Pons (tissue), 1 donor: ENCODE results near the gene BMI1.
A peak's percentile ranks its signal among the peaks of the same experiment; 100 is the strongest.
"Not testable (repeated sequence)": the region's sequence is repeated elsewhere in the genome, so short reads cannot be mapped to it uniquely, and the experiment has no call there.

ENCODE experiments used
- DNase-seq: peaks from one replicate; pipeline ENCODE4 v3.0.0-alpha.2; 2016; ENCODE audit warnings: low spot score

The BMI1 gene

GRCh38 chr10:22320591-22321155 lies at the start of gene BMI1:
TSS of gene BMI1 (plus strand) at chr10:22321099. CDS start at chr10:22326450, 5,351 bp downstream.
- DNase-seq: peak; percentile 74

DNA sequence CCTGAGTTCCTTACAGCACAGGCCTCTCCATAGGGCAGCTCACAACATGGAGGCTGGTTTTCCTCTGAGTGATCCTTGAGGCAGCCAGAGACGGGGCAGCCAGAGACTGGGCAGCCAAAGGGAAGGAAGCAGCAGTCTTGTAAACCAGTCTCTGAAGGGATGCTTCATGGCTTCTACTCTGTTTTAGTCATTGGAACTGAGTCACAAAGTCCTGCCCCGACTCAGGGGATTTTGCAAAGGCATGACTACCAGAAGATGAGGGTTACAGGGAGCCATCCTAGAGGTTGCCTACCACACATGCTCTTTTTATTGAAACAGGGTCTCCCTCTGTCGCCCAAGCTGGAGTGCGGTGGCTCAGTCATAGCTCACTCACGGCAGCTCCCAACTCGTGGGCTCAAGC lies 49.1 kb upstream of the BMI1 start:
- no peak for DNase-seq

GRCh38 chr10:22278441-22278782 lies 42.5 kb upstream of the BMI1 start:
- no peak for DNase-seq

- DNase-seq: no peak
These were observed 40.8 kb upstream of the BMI1 start for GRCh38 chr10:22280078-22280477.

GRCh38 chr10:22285130-22285529 lies 35.8 kb upstream of the BMI1 start:
- DNase-seq: peak; percentile 40

DNA sequence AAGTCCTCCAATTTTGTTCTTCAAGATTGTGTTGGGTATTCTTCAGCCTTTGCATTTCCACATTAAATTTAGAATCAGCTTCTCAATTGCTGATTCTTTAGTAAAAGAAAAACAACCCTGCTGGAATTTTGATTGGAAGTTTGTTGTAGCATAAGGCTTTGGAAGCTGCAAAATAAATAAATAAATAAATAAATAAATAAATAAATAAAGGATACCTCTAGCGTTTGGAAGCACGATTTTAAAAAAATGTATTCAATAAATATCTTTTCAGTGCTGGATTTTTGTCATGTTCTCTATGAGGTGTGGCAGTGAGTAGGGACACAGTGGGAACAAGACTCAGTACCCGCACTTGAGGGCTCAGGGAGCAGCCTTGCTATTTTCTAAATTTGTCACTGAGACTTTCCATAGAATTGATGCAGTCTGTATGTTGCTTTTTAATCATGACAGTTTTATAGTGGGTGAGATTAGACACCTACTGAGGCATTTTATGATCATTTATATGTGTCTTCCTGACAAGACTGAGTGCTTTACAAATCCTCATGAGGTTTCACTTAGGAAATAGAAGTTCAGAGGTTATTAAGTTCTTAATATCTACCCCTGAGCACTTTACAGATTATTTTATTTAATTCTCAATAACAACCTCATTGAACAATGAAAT lies 27.0 kb upstream of the BMI1 start:
- no peak for DNase-seq

DNA sequence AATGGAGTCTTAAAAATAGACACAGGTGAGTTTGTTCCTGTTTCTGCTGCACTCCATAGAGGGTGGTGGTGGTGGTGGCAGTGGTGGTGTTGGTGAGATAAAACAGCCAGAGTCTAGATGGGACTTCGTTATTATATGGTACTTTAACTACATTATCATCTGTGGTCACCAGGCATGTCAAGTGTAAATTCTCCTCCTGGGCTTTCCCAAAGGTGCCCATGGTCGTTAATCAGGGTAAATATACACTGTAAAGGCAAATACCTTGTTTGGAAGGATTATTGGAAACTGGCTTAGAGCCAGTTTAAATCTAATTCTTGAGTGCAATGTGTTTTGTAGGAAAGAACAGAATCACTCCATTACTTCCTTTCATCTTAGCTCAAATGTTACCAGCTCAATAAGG lies 26.2 kb upstream of the BMI1 start:
- no peak for DNase-seq

DNA sequence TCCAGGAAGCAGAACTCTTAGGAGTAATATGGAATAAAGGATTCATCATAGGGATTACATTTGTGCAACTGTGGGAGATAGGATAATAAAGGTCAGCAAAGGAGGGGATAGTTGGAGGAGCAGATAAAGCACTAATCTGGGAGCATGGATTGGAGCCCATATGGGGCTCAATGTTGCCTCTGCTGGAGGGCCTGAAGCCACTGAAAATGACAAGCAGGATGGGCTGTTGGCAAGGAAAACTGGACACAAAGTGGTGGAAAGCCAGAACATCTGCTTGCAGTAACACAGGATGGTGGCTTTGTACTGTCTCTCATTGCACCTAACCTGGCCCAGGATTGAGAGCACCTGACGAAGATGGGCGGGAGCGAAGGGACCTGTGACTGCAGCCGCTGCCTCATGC lies 19.7 kb upstream of the BMI1 start:
- DNase-seq: no peak

DNA sequence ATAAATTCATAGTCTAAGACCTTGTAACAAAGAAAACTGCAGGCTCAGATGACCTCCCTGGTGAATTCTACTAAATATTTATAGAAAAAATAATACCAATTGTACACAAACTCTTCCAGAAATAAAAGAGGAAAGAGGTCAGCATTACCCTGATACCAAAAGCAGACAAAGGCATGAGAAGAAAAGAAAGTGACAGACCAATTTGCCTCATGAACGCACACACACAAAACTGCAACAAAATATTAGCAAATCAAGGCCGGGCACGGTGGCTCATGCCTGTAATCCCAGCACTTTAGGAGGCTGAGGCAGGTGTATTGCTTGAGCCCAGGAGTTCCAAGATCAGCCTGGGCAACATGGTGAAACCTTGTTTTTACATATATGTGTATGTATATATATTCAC lies 17.4 kb upstream of the BMI1 start:
- DNase-seq: no peak

GRCh38 chr10:22305721-22306120 lies 15.2 kb upstream of the BMI1 start:
- no peak for DNase-seq

GRCh38 chr10:22308390-22308789 lies 12.5 kb upstream of the BMI1 start:
- no peak for DNase-seq

DNA sequence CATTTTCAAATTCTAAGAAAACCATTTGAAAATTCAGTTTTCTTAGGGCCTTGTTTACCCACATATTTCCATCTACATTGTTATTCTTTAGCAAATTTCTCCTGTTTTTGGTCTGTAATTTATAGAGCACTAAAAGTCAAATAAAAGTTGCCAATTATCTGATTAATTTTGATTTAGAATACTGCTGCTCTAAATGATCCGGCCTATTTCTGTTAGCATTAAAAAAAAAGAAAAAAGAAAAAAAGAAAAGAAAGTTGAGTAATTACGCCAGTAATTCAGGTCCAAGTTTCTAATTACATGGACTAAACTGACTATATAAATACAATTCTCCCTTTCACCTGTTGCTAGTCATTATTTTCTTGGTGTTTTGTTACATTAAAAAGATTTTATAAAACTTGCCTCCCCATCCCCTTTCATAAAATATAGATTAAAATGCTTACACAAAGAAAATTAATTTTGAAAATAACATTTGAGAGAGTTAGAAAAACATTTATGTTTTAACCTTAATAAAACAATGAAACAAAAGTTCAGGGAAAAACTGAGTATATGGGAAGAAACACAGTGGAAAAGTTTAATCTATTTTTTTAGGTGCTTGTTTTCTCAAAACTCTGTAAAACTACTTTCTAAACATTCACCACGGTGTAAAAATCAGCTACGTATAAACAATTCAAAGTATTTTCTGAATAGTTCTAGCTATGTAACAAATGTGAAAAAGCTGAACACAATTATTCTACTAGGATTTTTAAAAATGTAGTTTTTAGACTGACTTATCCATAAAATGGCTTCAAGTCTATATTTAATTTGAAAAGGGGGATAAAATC lies 11.5 kb upstream of the BMI1 start:
- DNase-seq: no peak

- DNase-seq: not testable (repeated sequence)
These were observed 10.9 kb upstream of the BMI1 start for GRCh38 chr10:22310012-22310411.

DNA sequence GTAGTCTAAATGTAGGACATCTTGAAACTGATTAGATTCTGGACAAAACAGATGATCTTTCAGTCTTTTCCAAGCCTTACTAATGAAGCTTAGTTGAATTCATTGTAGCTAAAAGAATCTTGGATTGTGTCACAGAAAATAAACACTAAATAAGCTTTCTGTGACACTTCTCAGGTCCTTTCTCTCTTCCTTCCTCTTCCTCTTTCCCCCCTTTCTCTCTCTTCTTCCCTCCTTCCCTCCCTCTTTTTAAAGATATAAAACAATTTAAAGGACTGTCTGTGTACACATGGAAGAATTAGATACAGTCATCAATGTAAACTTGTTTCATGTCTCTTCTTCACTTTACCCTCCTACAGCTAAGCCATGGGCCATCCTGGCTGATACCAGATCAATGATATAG lies 10.0 kb upstream of the BMI1 start:
- DNase-seq: no peak

- peak; percentile 19 for DNase-seq
These were observed 6.0 kb upstream of the BMI1 start for GRCh38 chr10:22314852-22315251.

DNA sequence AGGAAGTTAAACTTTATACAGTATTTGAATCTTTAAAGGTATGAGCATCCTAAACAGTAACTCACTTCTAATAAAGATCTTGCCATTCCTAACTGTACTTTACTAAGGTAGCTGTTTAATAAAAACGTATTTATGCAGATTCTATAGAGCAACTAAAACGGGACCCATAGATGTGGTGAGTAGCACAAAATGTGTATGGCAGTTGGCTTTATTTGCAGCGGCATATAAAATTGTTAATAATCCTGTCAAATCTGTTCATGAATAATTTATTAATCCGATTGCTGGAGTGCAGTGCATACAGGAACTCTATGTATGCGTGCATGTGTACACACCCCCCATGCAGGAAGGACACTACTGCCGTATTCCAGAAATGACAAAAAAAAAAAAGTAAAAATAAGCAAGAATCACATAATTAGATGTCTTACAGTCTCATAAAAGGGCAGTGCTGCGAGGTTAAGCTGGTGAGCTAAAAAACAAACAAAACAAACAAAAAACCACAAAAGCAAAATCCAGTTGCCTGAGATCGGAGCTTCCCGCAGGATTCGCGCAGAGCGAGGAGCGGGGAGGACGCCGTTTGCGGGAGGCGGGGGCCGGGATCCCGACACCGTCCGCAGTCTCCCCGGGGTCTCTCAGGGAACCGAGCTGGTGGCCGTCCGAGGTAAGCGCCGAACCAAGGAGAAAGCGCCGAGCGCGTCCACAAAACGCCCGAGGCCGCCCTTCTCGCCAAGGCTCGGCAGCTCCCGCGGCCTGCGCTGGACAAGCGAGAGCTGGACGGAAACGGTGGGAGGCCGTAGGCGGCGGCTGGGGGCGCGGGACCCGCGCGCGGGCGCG lies 5.2 kb upstream of the BMI1 start:
- peak; percentile 42 for DNase-seq

GRCh38 chr10:22316286-22317075 lies 4.4 kb upstream of the BMI1 start, which contains the start of gene COMMD3:
TSS of gene COMMD3 (plus strand) at chr10:22316388. CDS start at chr10:22316418, 30 bp downstream.
- peak; percentile 88 for DNase-seq

- DNase-seq: no peak
These were observed 3.9 kb upstream of the BMI1 start for GRCh38 chr10:22317076-22317370.

GRCh38 chr10:22317771-22318565 lies 2.9 kb upstream of the BMI1 start:
- peak; percentile 4 for DNase-seq

- peak; percentile 1 for DNase-seq
These were observed 2.1 kb upstream of the BMI1 start for GRCh38 chr10:22318772-22319171.

DNA sequence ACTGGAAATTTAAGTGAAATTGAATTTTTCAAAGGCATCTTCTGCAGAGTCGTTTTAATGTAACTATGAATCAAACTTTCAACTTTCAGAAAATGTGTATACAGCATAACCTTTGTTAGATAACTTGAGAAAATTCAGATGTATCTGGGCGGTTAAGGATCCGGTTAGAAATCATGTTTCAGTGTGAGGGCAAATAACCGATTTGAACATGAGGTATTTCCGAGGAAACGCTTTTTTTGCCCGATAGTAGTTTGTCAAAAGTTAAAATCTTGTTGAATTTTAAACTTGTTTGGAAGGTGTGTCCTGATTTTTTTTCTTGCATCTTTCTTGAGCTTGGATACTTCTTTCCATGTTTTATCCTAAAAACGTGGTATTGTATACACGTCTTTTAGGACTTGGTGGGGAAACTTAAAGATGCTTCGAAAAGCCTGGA lies 1.3 kb upstream of the BMI1 start:
- no peak for DNase-seq
